Measurements from ENCODE around the gene KLK3. TPM values are rescaled to one million over a fixed set of nuclear protein-coding genes. Genes with fewer than 3 reads are reported as not detected.

Gene KLK3
- total and polyA plus RNA-seq, 2 of the 13 experiments (the other 11 are each of a cell fraction or from before 2014, with no cell fraction given): not detected

Other genes with a start within 250 kb of the KLK3 start
- not detected in 2 replicates for gene SYT3, start 215.0 kb upstream of the KLK3 start, total RNA-seq (2016; rRNA removed; fragmentation: Illumina TruSeq; extraction: Trizol)
- gene SYT3, start 215.0 kb upstream of the KLK3 start, polyA plus RNA-seq (2011; rRNA removed): not detected in 2 replicates
- gene C19orf81, start 205.5 kb upstream of the KLK3 start, total RNA-seq (2016; rRNA removed; fragmentation: Illumina TruSeq; extraction: Trizol): not detected in 2 replicates
- not detected in 2 replicates for gene C19orf81, start 205.5 kb upstream of the KLK3 start, polyA plus RNA-seq (2011; rRNA removed)
- gene SHANK1, start 135.1 kb upstream of the KLK3 start, total RNA-seq (2016; rRNA removed; fragmentation: Illumina TruSeq; extraction: Trizol): not detected in 2 replicates
- gene SHANK1, start 135.1 kb upstream of the KLK3 start, polyA plus RNA-seq (2011; rRNA removed): not detected in 2 replicates
- gene CLEC11A, start 131.6 kb upstream of the KLK3 start, total RNA-seq (2016; rRNA removed; fragmentation: Illumina TruSeq; extraction: Trizol): not detected in 2 replicates
- gene CLEC11A, start 131.6 kb upstream of the KLK3 start, polyA plus RNA-seq (2011; rRNA removed): not detected in 2 replicates
- gene GPR32, start 84.5 kb upstream of the KLK3 start, total RNA-seq (2016; rRNA removed; fragmentation: Illumina TruSeq; extraction: Trizol): not detected in 2 replicates
- not detected in 2 replicates for gene GPR32, start 84.5 kb upstream of the KLK3 start, polyA plus RNA-seq (2011; rRNA removed)
- not detected in 2 replicates for gene ACP4, start 64.5 kb upstream of the KLK3 start, total RNA-seq (2016; rRNA removed; fragmentation: Illumina TruSeq; extraction: Trizol)
- 0.08 TPM in 1 of 2 replicates, not detected in the other for gene ACP4, start 64.5 kb upstream of the KLK3 start, polyA plus RNA-seq (2011; rRNA removed)
- gene KLK1, start 31.1 kb upstream of the KLK3 start, total RNA-seq (2016; rRNA removed; fragmentation: Illumina TruSeq; extraction: Trizol): not detected in 2 replicates
- not detected in 2 replicates for gene KLK1, start 31.1 kb upstream of the KLK3 start, polyA plus RNA-seq (2011; rRNA removed)
- gene KLK15, start 21.3 kb upstream of the KLK3 start, total RNA-seq (2016; rRNA removed; fragmentation: Illumina TruSeq; extraction: Trizol): not detected in 2 replicates
- gene KLK15, start 21.3 kb upstream of the KLK3 start, polyA plus RNA-seq (2011; rRNA removed): not detected in 2 replicates
- not detected in 2 replicates for gene KLK2, start 18.5 kb downstream of the KLK3 start, total RNA-seq (2016; rRNA removed; fragmentation: Illumina TruSeq; extraction: Trizol)
- gene KLK2, start 18.5 kb downstream of the KLK3 start, polyA plus RNA-seq (2011; rRNA removed): 0.11 TPM in 1 of 2 replicates, not detected in the other
- gene KLK4, start 56.5 kb downstream of the KLK3 start, total RNA-seq (2016; rRNA removed; fragmentation: Illumina TruSeq; extraction: Trizol): not detected in 2 replicates
- not detected in 2 replicates for gene KLK4, start 56.5 kb downstream of the KLK3 start, polyA plus RNA-seq (2011; rRNA removed)
- gene KLK5, start 98.1 kb downstream of the KLK3 start, total RNA-seq (2016; rRNA removed; fragmentation: Illumina TruSeq; extraction: Trizol): not detected in 2 replicates
- not detected in 2 replicates for gene KLK5, start 98.1 kb downstream of the KLK3 start, polyA plus RNA-seq (2011; rRNA removed)
- gene KLK6, start 114.7 kb downstream of the KLK3 start, total RNA-seq (2016; rRNA removed; fragmentation: Illumina TruSeq; extraction: Trizol): 0.15 TPM in 1 of 2 replicates, not detected in the other
- gene KLK6, start 114.7 kb downstream of the KLK3 start, polyA plus RNA-seq (2011; rRNA removed): 1.6 and 1.8 TPM in 2 replicates
- gene KLK7, start 129.0 kb downstream of the KLK3 start, total RNA-seq (2016; rRNA removed; fragmentation: Illumina TruSeq; extraction: Trizol): not detected in 2 replicates
- gene KLK7, start 129.0 kb downstream of the KLK3 start, polyA plus RNA-seq (2011; rRNA removed): not detected in 2 replicates
- gene KLK8, start 146.7 kb downstream of the KLK3 start, total RNA-seq (2016; rRNA removed; fragmentation: Illumina TruSeq; extraction: Trizol): not detected in 2 replicates
- not detected in 2 replicates for gene KLK8, start 146.7 kb downstream of the KLK3 start, polyA plus RNA-seq (2011; rRNA removed)
- not detected in 2 replicates for gene KLK10, start 164.8 kb downstream of the KLK3 start, total RNA-seq (2016; rRNA removed; fragmentation: Illumina TruSeq; extraction: Trizol)
- gene KLK10, start 164.8 kb downstream of the KLK3 start, polyA plus RNA-seq (2011; rRNA removed): not detected in 2 replicates
- gene KLK11, start 171.7 kb downstream of the KLK3 start, total RNA-seq (2016; rRNA removed; fragmentation: Illumina TruSeq; extraction: Trizol): not detected in 2 replicates
- not detected in 2 replicates for gene KLK11, start 171.7 kb downstream of the KLK3 start, polyA plus RNA-seq (2011; rRNA removed)
- gene KLK12, start 180.1 kb downstream of the KLK3 start, total RNA-seq (2016; rRNA removed; fragmentation: Illumina TruSeq; extraction: Trizol): not detected in 2 replicates
- not detected in 2 replicates for gene KLK12, start 180.1 kb downstream of the KLK3 start, polyA plus RNA-seq (2011; rRNA removed)
- gene KLK13, start 210.2 kb downstream of the KLK3 start, total RNA-seq (2016; rRNA removed; fragmentation: Illumina TruSeq; extraction: Trizol): not detected in 2 replicates
- gene KLK13, start 210.2 kb downstream of the KLK3 start, polyA plus RNA-seq (2011; rRNA removed): 0.09 TPM in 1 of 2 replicates, not detected in the other
- not detected in 2 replicates for gene KLK14, start 228.0 kb downstream of the KLK3 start, total RNA-seq (2016; rRNA removed; fragmentation: Illumina TruSeq; extraction: Trizol)
- gene KLK14, start 228.0 kb downstream of the KLK3 start, polyA plus RNA-seq (2011; rRNA removed): not detected in 2 replicates

Measured in HepG2 (cell line).